ENCODE data around the gene NTSR1.

The NTSR1 gene

DNA sequence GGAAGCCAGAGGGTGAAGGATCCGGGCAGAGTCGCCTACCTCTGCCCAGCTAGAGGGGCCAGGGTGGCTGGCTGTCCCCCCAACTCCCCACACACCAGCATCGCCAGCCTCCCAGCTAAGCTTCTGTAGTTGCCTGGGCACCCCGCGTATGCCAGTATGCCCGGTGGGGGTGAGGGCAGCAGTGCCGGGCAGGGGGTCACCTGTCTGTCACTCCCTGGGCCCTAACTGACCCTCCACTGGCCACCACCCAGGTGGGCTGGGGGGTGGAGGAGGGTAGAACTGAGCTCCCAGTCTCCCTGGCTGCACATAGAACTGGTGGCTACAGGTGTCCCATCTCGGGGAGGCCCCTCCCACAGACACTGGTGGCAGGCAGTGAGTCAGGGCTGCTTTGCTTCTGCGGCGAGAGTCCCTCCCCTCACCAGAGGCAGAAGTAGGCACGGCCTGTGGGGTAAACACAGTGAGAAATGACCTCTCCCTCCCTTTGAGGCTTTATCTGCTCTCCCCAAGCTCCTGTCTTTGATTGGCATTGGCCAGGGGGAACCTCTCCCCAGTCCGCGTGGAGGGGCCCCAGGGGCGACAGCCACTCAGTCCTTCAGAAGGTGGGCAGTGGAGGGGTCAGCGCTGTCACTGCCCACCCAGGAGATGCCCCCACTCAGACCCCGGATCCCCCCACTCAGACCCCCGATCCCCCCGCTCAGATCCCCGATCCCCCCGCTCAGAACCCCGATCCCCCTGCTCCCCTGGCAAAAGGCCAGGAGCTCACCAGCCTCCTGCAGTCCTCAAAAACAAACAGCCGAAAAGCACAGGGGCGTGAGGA lies 2.5 kb downstream of the NTSR1 start:
- DNase-seq, result no peak

DNA sequence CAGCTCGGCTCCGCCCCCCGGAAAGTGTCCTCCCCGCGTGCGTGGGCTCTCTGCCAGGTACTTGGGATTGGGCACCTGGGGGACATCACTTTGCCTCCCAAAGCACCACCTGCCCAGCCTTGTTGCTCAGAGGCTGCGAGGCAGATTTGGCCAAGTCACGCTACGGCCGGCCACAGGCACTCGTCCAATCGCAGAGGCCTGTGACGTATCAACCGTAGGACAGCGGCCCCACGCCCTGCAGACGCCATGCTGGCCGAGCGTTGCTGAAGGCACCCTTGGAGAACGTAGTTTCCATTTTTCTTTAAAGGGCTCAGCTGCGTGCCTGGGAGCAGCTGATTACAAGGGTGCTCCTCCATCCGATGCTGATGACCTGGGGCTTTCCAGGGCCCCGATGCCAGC lies 3.1 kb downstream of the NTSR1 start:
- no peak for DNase-seq

DNA sequence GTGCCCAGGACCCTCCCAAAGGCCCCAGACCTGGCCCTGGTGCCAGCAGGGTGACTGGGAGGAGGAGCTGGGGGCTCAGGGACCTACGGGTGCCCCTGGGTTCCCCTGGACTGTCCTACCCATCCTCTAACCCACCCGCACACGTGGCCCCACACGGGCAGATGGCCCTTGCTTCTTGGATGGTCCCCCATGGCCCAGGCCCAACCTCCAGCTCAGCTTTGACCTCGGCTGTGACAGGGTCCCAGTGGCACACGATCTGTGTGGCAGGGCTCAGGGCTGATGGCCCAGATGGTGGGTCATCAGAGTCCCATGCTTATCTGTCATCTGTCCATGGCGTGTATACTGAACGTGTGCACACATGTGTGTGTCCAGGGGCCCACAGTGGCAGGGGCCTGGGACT lies 4.0 kb downstream of the NTSR1 start:
- no peak for DNase-seq

DNA sequence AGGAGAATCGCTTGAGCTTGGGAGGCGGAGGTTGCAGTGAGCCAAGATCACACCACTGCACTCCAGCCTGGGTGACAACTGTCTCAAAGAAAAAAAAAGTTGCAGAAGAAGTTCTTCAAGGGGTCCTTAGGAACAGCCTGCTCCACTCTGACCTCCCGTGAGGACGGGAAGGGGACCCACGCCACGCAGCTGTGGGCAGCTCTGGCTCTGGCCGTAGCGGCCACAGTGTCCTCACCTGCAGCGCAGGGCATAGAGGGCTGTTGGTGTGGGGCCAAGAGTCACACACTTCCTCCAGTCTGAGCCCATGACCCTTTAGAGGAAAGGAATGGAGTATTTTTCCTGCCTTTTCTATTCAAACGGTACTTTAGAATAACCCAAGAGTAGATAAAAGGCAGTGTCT lies 5.4 kb downstream of the NTSR1 start:
- DNase-seq, result no peak

DNA sequence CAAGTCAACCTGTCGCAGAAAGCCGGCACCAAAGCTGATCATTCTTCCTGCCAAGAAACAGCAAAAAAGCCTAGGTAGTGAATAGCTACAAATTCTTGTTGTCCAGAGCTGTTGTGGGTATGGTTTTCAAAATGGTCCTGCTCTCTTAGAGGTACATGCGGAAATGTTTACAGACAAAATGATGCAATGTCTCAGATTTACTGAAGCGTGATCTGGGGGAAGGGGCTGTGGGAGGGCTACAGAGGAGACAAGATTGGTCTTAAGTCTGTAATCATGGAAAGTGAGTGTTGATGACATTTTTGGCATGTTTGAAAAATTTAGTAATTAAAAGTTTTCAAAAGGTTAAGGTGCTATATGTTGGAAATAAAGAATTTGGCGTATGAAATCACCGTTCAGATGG lies 6.2 kb downstream of the NTSR1 start:
- no peak for DNase-seq

DNA sequence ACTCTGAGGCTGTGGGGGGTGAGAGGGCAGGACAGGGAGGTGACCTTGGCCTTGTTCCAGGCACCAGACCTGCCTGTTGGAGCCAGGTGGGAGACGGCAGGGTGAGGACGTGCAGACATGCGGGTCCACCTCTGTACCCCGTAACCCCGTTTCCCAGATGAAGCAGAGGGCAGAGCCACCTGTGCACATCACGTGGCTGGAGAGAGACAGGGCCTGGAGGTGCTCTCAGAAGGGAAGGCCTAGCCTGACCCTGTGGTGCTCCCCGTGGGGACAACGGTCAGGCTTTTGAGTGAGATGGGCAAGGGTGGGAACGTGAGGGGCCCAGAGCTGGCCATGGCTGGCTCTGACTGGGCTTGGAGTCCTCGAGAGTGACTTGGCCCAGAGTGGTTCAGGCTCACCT lies 6.6 kb downstream of the NTSR1 start:
- no peak for DNase-seq

DNA sequence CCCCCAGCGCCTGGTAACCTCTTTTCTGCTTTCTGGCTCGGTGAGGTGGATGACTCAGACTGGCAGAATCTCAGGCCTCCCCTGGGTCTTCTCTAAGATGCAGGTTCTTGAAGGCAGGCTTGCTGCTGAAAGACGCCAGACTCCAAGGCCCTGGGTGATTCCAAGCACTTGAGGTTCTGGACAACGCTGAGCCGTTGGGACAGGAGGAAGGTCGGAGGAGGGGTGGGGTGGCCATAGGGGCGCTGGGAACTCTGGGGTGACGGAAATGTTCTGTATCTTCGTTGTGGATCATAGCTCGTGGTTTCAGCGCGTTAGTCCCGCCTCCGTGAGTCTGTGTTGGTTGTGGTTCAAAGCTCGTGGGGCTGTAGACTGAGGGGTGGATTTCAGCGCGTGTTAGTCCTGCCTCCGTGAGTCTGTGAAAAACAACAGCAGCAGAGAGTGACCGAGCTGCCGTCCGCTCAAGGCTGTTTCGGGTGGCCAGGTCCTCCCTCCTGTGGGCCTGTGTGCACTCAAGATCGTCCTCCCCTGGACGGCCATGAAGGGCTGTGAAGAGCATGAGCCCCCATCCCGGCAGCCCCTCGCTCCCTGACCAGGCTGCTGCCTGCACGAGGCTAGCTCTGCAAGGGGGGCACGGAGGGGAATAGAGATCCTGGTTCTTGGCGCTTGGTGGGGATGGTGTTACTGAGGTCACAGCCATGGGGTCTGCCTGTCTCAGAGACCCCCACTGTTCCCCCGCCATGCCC lies 7.7 kb downstream of the NTSR1 start:
- DNase-seq, result no peak

DNA sequence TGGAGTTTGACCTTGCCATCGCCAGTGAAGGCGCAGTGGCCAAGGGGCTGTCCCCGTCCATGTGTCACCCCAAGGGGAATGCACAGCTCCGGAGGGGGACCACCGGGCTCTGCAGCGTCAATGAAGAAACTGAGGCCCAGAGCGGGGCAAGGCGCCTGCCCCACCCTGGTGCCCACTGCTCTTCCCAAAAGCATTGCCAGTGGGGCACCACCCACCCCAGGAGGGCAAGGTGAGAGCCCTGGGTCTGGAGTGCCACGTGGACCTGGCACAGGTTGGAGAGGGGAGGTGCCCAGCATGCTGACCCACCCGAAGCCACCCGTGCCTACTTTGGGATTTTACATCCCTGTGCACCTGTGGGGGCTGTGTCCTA lies 8.3 kb downstream of the NTSR1 start:
- no peak for DNase-seq

DNA sequence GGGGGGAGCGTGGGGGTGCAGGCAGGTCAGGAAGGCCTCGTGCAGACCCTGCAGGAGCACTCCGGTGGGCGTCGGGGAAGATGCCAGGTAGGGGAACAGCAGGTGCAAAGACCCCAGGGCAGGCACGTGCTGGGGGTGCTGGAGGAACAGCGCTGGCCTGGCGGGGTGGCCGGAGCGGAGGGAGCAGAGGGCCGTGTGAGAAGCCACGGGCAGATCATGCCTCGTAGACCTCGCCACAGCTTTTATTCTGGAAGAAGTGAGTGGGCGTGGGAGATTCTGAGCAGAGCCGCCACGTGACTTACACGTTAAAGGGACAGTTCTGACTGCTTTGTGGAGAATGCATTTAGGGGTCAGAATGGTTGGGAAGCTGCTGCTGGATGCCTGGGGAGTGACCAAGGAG lies 9.3 kb downstream of the NTSR1 start:
- no peak for DNase-seq

DNA sequence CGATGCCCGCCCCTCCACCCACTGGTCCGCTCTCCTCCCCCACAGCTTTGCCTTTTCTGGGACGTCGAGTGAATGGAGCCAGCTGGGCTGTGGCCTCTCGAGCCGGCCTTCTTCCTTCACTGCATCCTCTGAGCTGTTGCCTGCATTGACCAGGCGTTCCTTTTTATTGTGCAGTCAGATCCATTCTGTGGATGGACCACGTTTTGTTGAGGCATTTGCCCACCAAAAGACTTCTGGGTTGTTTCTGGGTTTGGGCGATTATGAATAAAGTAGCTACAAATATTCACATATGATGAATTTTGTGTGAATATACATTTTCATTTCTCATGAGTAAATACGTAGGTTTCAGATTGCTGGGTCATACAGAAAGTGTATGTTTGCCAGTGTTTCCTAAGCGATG lies 9.9 kb downstream of the NTSR1 start:
- no peak for DNase-seq

DNA sequence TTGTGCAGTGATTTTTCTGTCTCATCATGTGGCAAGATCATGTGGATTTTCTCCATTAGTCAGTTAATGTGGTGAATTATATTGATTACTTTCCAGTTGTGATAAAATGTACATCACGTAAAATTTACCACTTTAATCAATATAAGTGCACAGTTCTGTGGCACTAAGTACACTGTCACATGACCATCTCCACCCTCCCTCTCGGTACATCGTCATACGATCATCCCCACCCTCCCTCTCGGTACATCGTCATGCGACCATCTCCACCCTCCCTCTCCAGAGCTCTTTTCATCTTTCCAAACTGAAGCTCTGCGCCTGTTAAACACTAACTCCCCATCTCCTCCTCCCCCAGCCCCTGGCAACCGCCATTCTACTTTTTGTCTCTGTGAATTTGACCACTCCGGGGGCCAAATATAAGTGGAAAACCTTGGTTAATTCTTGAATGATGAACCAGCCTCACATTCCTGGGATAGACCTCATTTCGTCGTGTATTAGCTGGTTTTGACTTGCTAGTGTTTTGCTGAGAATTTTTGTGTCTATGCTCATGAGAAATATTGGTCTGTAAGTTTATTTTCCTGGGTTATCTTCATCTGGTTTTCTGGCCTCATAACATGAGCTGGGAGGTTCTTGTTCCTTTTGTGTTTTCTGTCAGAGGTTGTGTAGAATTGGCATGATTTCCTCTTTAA lies 10.8 kb downstream of the NTSR1 start:
- DNase-seq, result no peak

DNA sequence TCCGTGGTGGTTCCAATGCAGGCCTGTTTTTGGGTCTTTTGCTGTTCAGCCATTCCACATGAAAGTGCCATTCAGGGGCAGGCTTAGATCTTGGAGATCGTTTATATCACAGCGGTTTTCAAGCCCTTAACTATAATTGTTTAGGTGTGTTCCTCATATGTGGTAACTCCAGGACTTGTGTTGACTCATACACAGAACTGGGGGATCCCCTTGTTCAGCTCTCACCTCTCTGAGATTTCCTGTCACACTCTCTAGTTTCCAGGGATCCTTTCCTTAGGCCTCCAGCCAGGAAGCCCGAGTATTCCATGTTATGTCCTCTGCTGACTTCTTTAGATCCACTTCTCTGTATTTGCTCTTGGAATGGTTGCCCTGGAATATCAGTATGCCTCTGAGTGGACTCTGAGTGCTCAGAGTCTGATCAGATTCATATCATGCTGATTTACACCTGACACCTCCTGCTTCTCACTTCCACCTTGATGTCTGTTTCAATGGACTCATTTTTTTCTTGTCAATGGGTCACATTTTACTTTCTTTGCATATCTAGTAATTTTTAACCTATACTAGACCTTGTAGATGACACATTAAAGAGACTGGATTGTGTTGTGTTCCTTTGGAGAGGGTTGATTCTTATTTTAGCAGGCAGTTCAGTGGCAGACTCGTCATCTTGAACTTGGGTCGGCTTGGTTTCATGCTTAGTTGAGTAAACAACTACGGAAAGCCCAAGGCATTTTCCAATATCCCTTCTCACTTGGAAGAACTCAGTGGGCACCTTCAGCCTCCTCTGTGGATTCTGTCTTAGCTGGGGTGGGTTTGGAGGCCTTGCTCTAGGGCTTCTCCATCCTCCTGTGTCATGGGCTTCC lies 13.1 kb downstream of the NTSR1 start:
- DNase-seq, result no peak

DNA sequence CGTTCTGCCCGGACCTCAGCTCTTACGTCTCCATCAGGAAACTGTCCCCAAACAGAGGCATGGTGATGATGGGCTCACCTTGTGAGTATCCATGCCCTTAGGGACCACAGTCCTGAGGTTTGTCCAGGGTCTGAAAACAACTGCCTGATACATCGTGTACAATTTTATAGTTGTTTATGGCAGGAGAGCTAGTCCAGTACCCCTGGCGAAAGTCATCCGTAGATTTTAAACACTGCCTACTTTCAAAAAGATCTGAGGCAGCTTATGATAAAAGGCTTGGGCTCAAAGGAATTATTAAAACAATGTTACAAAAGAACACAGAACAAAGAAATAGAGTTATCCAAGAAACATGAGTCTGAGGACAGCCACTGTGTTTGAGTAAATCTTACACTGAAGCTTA lies 14.0 kb downstream of the NTSR1 start:
- no peak for DNase-seq

DNA sequence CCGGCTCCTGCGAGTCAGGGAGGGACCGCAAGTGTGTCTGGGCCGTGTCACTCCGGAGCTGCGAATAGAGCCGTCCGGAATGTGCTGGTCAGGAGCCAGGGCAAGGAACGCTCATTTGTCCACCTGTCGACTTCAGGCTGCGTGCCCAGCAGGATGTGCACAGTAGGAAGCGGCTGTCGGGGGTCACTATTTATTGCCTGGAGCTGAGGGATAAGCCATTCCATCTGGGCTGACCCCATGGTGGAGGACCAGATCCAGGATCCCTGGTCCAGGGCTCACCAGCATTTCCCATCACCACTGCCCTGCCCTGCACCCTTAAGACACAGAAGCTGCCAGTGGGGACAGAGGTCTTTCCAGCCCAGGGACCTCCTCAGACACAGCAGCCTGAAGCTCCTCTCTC lies 14.7 kb downstream of the NTSR1 start:
- DNase-seq, result no peak

DNA sequence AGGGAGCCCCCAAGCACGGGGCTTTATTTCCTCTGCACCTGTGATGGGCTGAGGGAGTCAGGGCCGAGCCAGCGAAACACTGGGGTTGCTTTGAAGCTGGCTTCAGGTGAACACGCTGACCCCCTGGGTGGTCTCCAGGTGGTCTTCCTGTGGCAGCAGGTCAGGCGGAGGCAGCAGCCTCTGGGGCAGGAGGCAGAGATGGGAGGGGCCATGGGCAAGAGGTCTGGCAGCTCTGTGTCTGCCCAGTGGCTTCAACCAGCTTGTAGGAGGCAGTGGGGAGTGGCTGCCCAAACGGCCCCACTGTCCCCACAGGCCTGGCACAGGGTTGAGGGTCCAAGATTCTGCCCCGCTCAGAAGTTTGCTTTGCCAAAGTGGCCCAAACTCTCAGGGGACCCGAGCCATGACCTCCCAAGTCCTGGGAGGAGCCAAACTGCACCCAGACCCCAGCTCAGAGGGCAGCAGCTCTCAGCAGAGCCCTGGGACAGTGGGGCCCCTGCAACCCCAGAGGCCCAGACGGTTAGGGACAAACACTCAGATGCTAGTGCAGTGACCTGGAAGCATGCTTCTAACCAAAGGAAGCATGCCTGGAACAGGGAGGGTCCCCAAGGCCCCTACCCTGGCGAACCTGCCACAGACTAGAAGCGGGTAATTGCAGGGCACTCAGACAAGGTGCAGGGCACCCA lies 15.3 kb downstream of the NTSR1 start:
- no peak for DNase-seq

DNA sequence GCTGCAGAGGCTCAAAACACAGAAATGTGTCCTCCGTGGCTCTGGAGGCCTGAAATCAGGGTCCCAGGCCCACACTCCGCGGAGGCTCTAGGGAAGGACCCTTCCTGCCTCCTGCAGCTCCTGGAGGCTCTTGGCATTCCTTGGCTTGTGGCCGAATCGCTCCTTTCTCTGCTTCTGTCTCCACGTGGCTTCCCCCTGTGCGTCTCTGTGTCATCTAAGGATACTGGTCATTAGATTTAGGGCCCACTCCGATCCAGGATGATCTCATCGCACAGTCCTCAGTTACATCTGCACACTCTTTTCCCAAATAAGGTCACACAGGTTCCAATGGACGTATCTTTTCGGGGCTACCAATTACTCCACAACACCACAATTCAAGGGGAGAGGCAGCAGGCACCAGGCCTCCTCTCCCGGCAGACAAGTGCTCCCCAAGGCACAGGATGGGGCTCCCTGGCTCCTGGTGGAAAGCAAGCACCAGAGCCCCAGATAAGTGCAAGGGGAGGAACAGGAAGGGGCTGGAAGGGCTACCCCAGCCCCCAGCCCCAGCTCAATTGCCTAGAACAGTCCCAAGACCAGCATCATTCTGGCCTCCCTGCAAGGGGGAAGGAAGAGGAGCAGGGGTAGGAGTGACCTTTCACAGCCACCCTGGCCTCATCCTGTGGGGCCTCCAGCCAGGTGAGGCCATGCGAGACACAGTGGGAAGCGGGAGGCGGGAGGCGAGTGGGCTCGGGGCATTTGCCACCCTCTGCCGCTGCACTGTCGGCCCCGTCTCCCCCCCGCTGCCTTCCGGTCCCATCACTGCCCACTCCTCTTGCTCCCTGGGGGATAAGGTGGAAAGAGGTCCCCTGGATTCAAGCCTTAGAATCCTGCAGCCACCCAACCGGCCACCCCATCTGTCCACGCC lies 16.3 kb downstream of the NTSR1 start:
- no peak for DNase-seq

DNA sequence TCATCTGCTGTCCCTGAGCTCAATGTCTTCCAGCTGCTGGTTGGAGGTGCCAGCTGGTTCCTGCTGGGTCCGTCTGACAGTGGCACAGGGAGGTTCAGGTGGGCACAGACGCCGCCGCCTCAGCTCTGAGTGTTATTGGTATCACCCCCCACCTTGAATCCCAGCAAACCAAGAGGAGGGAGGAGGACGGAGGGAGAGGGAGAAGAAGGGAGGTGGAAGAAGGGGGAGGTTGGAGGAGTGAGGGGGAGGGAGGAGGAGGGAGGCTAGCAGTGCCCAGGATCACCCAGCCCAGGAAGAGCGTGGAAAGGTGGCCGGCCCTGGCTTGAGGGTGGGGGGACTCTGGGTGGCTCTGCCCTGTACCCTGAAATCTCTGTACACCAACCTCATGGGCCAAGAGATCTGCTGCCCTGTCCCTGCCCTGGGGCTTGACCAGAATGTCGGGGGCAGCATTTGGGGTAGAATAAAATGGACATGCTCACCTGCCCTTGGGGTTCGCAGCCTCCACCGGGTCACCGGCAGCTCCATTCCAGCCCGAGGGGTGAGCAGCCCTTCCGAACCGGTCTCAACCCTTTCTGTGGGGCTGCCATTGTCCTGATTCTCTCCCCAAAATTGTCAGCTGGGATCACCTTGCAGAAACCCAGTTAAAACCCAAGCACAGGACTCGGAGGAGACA lies 17.1 kb downstream of the NTSR1 start:
- DNase-seq, result no peak

DNA sequence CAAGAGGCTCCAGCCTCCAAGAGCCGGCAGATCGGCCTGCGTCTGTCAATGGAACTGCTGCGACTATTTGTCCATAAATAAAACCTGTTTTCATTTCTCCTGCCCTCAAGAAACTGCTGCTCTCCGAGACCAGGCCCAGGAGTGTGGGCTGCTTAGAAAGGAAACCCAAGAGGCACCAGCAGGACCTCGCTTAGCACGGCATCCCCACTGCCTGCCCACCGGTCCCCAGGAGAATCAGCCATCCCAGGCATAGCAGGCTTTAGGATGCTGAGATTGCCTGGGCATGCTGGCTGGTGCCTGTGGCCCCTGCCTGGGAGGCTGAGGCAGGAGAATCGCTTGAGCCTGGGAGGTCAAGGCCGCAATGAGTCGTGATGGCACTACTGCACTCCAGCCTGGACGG lies 17.6 kb downstream of the NTSR1 start:
- DNase-seq, result no peak

DNA sequence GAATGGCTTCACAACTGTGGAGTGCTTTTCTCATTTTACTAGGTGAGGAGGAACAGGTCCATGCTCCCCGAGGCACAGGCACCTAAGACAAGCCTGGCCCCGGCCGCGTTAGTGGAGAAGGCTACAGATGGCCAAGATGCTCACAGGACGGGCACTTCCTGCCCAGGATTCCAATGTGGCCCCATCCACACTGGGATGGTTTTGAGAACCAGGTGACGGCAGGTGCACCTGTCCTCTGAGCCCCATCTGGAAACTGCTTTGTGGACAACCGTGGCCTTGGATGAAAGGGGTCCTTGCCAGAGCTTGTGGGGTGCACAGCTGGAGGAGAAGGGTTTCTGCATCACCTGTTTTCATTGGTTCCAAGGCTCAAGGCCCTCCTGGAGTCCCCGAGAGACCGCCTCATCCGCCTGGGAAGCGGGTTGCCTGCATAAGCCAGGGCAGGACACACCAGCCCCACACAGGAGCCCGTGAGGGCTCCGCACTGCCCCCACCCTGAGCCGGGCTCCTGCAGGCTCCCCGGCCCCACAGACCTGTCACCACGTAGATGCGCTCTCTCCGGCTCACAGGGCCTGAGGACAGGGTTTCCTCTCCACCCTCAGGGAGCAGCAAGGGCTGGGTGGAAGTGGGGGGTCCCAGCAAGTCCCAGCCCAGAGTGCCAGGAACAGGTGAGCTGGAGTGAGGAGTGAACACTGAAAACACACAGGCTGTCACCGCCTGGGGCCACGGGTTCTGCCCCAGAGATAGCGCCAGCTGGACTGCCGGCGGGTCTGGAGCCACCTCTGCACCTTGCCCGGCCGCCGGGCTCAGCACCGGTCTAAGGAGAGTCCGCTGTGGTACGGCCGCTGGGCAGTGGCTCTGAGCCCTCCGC lies 18.3 kb downstream of the NTSR1 start:
- no peak for DNase-seq

DNA sequence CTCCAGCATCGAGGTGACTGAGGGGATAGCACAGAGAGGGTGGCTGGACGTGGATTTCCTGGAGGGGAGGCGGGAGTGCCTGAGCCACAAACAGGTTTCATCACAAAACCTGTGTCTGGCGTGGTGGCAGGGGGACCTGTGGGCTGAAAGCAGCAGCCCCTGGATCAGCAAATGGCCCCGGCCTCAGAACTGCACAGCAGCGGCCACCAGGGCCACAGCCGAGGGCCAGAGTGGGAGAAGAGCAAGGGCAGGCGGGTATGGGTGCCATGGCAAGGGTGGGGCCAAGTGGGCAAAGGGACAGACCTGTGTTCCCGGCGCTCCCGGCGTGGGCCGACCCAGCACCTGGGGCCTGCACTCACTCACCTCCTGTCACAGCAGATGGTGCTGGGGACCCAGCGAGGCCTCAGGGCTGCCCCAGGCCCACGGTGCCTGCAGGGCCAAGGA lies 19.0 kb downstream of the NTSR1 start:
- DNase-seq, result no peak

Data from NCI-H1048 (cell line).